ENCODE measurements around the gene SLC7A1.

The SLC7A1 gene

DNA sequence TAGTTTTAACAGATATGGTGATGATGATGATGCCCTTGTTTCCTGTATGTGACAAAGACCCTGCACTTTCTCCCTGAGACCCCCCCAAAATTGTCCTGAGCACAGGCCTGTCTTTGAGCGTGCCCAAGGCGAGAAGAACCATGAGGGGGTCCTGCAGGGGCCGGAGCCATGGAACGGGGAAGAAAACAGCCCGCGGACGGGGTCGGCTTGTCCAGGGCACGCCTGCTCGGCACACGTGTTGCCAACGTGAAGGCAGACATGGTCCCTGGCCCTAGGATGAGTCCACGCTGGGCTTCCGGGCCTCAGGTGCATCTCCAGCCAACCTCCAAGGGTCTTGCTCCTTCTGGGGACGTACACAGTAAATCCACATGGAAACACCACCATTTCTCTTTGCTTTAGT is 90.8 kb downstream of the SLC7A1 start:
- TF ChIP-seq MYC (IDR thresholded peaks at IDR 0.05; ENCODE audit: low read depth, low read length) (no peak), CTCF (IDR thresholded peaks at IDR 0.05; ENCODE audit: low read depth, low read length) (no peak), POLR2A (IDR thresholded peaks at IDR 0.05; ENCODE audit: extremely low read depth, insufficient read length) (no peak), MAX (IDR thresholded peaks at IDR 0.05; ENCODE audit: low read depth, low read length) (no peak)
- DNase-seq (ENCODE audit: low read depth): no peak
- H3K4me3 ChIP-seq (ENCODE audit: low read depth, low read length): no peak overlapping the region

DNA sequence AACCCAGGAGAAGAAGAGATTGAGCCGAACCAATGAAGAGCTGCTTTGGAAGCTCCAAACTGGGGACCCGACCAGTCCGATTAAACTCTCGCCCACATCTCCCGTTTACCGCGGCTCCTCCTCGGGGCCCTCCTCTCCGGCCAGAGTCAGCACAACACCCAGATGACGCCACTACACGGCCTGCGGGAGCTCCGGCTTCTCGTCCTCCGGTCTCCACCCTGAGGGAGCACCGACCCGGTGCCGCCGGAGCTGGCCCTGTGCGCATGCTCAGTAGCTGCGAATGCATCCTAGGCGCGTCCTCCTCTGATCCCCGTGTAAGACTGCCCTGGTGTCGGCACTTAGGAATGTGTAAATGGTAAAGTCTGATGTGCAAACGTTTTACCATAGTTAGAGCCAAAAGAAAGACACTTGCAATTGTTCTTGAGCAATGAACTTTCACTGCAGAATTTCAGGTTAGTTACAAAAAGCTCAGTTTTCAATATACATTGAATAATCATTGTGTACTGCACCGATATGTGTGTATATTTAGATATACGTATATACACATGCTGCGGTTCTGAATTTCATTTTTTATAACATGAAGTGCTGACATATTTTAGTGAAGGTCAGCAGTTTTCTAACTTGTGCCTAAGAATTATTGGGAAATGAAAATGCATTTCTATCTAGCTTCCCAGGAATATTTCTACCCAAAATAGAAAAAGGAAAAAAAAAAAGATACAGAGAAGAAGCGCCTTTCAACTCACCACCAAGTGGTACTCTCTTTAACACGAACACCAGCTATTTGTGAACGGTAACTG is 92.2 kb downstream of the SLC7A1 start:
- no peak for DNase-seq (ENCODE audit: low read depth)
- TF ChIP-seq MYC (IDR thresholded peaks at IDR 0.05; ENCODE audit: low read depth, low read length) (no peak), MAX (IDR thresholded peaks at IDR 0.05; ENCODE audit: low read depth, low read length) (no peak), POLR2A (IDR thresholded peaks at IDR 0.05; ENCODE audit: extremely low read depth, insufficient read length) (no peak), CTCF (IDR thresholded peaks at IDR 0.05; ENCODE audit: low read depth, low read length) (no peak)
- no peak overlapping the region for H3K4me3 ChIP-seq (ENCODE audit: low read depth, low read length)

DNA sequence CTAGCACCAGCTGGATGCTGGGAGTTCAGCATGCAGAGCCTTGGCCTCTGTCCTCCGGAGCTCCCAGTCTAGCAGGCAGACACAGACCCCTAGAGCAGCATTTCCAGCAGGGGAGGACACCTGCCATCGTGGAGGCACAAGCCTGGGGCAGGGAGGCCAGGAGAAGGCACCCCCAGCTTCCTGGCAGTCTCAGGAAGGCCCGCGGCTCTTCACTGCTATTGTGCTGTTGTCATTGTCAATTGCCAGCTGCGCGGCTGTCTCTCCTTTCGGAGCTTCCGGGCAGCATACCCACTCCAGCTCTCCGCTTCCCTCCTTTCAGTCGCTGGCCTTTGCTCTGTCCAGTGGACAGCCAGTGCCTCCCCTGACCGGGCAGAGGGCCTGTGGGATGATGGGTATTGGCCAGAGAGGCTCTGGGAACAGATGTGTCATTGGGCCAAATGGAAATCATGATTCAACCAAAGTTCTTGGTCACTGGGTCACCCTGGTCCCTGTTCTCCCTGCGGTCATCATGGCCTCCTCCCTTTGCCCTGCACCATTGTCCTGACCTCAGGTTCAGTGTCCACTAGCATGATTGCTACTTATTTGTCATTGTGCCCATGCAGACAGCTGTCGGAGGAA is 93.0 kb downstream of the SLC7A1 start:
- no peak overlapping the region for H3K4me3 ChIP-seq (ENCODE audit: low read depth, low read length)
- DNase-seq (ENCODE audit: low read depth): no peak
- TF ChIP-seq CTCF (IDR thresholded peaks at IDR 0.05; ENCODE audit: low read depth, low read length): no peak
- no peak for TF ChIP-seq POLR2A (IDR thresholded peaks at IDR 0.05; ENCODE audit: extremely low read depth, insufficient read length)
- TF ChIP-seq MYC (IDR thresholded peaks at IDR 0.05; ENCODE audit: low read depth, low read length): no peak
- no peak for TF ChIP-seq MAX (IDR thresholded peaks at IDR 0.05; ENCODE audit: low read depth, low read length)

DNA sequence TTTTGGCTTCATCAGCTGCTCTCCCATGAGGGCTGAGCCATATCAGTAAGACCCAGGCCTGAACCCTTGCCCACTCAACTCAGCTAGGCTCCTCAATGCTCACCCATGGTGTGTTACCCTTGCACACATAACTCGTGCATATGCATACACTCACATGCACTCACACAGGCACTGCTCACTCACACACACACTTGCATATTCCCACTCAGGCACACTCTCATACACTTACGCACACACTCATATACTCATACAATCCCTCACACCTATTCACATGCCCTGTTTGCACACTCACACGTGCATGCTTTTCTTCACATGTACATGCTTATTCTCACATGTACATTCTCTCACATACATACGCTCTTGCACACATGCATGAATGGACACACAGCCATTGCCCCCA is 93.8 kb downstream of the SLC7A1 start:
- DNase-seq (ENCODE audit: low read depth): no peak
- no peak overlapping the region for H3K4me3 ChIP-seq (ENCODE audit: low read depth, low read length)
- TF ChIP-seq MAX (IDR thresholded peaks at IDR 0.05; ENCODE audit: low read depth, low read length) (no peak), CTCF (IDR thresholded peaks at IDR 0.05; ENCODE audit: low read depth, low read length) (no peak), POLR2A (IDR thresholded peaks at IDR 0.05; ENCODE audit: extremely low read depth, insufficient read length) (no peak), MYC (IDR thresholded peaks at IDR 0.05; ENCODE audit: low read depth, low read length) (no peak)

GRCh38 chr13:29500386-29500785 is 95.1 kb downstream of the SLC7A1 start:
- H3K4me3 ChIP-seq (ENCODE audit: low read depth, low read length): no peak overlapping the region
- TF ChIP-seq MAX (IDR thresholded peaks at IDR 0.05; ENCODE audit: low read depth, low read length): no peak
- TF ChIP-seq MYC (IDR thresholded peaks at IDR 0.05; ENCODE audit: low read depth, low read length): no peak
- no peak for TF ChIP-seq POLR2A (IDR thresholded peaks at IDR 0.05; ENCODE audit: extremely low read depth, insufficient read length)
- TF ChIP-seq CTCF (IDR thresholded peaks at IDR 0.05; ENCODE audit: low read depth, low read length): no peak
- DNase-seq (ENCODE audit: low read depth): no peak

Data from NB4 (cell line).